Neural progenitor cell (in vitro differentiated cells): Measurements from ENCODE around the gene PBX2. TPM values are rescaled to one million over a fixed set of nuclear protein-coding genes. Genes with fewer than 3 reads are reported as not detected.

Source experiments
- DNase-seq: peaks from one replicate; pipeline ENCODE4 v3.0.0-alpha.2; 2016; ENCODE audit warnings: low spot score
- H2AFZ ChIP-seq: fragments of 200-600 bp; sonication (generic); replicated peaks from 2 replicates; pipeline ENCODE4 v1.6.1; 2016; ENCODE audit warnings: antibody characterized with exemption
- H3F3A ChIP-seq: fragments of 200-600 bp; sonication (generic); 2 replicates; pipeline ENCODE4 v1.6.1; 2016; ENCODE audit warnings: antibody characterized with exemption, low read depth
- H3K27ac ChIP-seq: fragments of 200-600 bp; sonication (generic); 2 replicates; pipeline ENCODE4 v1.5.1; 2016; ENCODE audit warnings: mild to moderate bottlenecking
- H3K27me3 ChIP-seq: fragments of 200-600 bp; sonication (generic); 2 replicates; pipeline ENCODE4 v1.6.1; 2016; ENCODE audit warnings: mild to moderate bottlenecking, moderate library complexity
- H3K36me3 ChIP-seq: fragments of 200-600 bp; sonication (generic); 2 replicates; pipeline ENCODE4 v1.5.1; 2016
- H3K4me1 ChIP-seq: fragments of 200-600 bp; sonication (generic); 2 replicates; pipeline ENCODE4 v1.6.1; 2016; ENCODE audit warnings: mixed run types
- H3K4me2 ChIP-seq: fragments of 200-600 bp; sonication (generic); 2 replicates; pipeline ENCODE4 v1.6.1; 2016
- H3K4me3 ChIP-seq: fragments of 200-600 bp; sonication (generic); 2 replicates; pipeline ENCODE4 v1.5.1; 2016
- H3K79me2 ChIP-seq: fragments of 200-600 bp; sonication (generic); 2 replicates; pipeline ENCODE4 v1.6.1; 2016; ENCODE audit warnings: low read depth
- H3K9ac ChIP-seq: fragments of 200-600 bp; sonication (generic); 2 replicates; pipeline ENCODE4 v1.6.1; 2016
- H3K9me3 ChIP-seq: fragments of 200-600 bp; sonication (generic); 2 replicates; pipeline ENCODE4 v1.5.1; 2016; ENCODE audit warnings: low read depth
- H4K20me1 ChIP-seq: fragments of 200-600 bp; sonication (generic); 2 replicates; pipeline ENCODE4 v1.6.1; 2016; ENCODE audit warnings: low read depth
- H3K27ac Mint-ChIP-seq: 3 replicates; pipeline ENCODE4 v1.8.0; 2021; ENCODE audit warnings: mixed read lengths
- H3K27me3 Mint-ChIP-seq: 2 replicates; pipeline ENCODE4 v1.8.0; 2022; ENCODE audit warnings: low read depth, mild to moderate bottlenecking, inconsistent platforms, moderate library complexity, mixed read lengths; ENCODE audit not compliant: insufficient read depth
- H3K36me3 Mint-ChIP-seq: 3 replicates; pipeline ENCODE4 v1.8.0; 2021; ENCODE audit warnings: mixed read lengths
- H3K4me1 Mint-ChIP-seq: 3 replicates; pipeline ENCODE4 v1.8.0; 2021; ENCODE audit warnings: mixed read lengths
- H3K4me3 Mint-ChIP-seq: 3 replicates; pipeline ENCODE4 v1.8.0; 2021; ENCODE audit warnings: mild to moderate bottlenecking, moderate library complexity, mixed read lengths
- H3K9me3 Mint-ChIP-seq: 3 replicates; pipeline ENCODE4 v1.8.0; 2020; ENCODE audit warnings: mixed read lengths
- EZH2 ChIP-seq: fragments of 200-600 bp; sonication (generic); IDR thresholded peaks from 2 replicates; pipeline ENCODE4 v1.6.1; 2017; ENCODE audit warnings: antibody characterized with exemption, mild to moderate bottlenecking, moderate library complexity
- EZH2phosphoT487 ChIP-seq: fragments of 200-600 bp; sonication (generic); IDR thresholded peaks from 2 replicates; pipeline ENCODE4 v1.6.1; 2017; ENCODE audit warnings: antibody characterized with exemption
- microRNA-seq: library from miRNA; unstranded; fragments of <30 nt; microRNA quantifications from one replicate; pipeline ENCODE4, GENCODE V29; 2016
- small RNA-seq: library from RNA; depleted of rRNA; stranded (forward); fragments of <200 nt; gene quantifications from one replicate; pipeline ENCODE3, GENCODE V24; 2015
- total RNA-seq: library from RNA; depleted of rRNA; stranded (reverse); fragments of >200 nt; gene quantifications from 2 replicates; pipeline ENCODE4 v1.2.3, GENCODE V29; 2015; ENCODE audit warnings: low replicate concordance
- TF ChIP-seq, protein P1 (sequence below): fragments of 200-600 bp; sonication (generic); IDR thresholded peaks from 2 replicates; pipeline ENCODE4 v1.5.1; 2017; ENCODE audit warnings: antibody characterized with exemption, mild to moderate bottlenecking

Gene PBX2
- total RNA-seq, 1 donor from 2014 or later: 53.3 TPM

DNA sequence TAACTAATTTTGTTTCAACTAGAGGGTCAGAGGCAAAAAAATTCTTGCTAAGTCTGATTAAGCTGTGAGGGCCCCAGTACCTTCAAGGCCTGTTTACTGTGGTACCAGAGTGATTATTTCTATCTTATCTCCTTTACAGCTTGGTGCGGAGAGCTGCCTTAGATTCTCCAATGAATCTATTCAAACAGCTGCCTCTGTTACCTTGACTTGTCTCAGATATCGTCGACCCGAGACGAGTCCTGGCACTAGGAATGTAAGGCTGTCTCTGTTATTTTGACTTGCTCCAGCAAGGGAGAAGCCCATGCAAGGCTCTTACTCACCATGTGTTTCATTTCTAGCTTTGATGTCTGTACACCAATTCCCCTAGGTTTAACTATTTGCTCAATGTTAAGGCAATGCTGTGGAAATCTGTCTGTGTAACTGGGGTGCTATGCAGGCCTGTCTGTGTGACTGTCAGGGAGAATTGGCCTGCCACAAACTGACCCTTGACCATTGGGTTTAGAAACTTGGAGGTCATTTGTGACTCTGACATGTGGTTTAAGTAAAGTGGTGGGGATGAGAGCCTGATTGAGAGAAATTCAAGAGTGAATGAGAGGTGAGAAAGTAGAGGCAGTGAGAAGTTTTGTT, 49.5 kb downstream of the PBX2 start:
- Histone ChIP-seq H3K4me1 (peaks cover 5% of the 10 kb centered on the region), H3K4me3 (no peak overlapping the region), H3K36me3 (no peaks in the 10 kb centered on the region), H3K79me2 (no peaks in the 10 kb centered on the region), H3F3A (no peaks in the 10 kb centered on the region), H2AFZ (no peak overlapping the region), H3K27ac (no peak overlapping the region), H3K4me2 (no peak overlapping the region), H3K9me3 (no peaks in the 10 kb centered on the region), H4K20me1 (no peaks in the 10 kb centered on the region), H3K27me3 (no peaks in the 10 kb centered on the region), H3K9ac (no peak overlapping the region)
- H3K27me3 Mint-ChIP-seq: peaks cover 6% of the 10 kb centered on the region
- no peak for DNase-seq
- no peak overlapping the region for H3K4me3 Mint-ChIP-seq
- no peaks in the 10 kb centered on the region for H3K9me3 Mint-ChIP-seq
- peaks cover 18% of the 10 kb centered on the region for H3K4me1 Mint-ChIP-seq
- TF ChIP-seq, protein P1, sequence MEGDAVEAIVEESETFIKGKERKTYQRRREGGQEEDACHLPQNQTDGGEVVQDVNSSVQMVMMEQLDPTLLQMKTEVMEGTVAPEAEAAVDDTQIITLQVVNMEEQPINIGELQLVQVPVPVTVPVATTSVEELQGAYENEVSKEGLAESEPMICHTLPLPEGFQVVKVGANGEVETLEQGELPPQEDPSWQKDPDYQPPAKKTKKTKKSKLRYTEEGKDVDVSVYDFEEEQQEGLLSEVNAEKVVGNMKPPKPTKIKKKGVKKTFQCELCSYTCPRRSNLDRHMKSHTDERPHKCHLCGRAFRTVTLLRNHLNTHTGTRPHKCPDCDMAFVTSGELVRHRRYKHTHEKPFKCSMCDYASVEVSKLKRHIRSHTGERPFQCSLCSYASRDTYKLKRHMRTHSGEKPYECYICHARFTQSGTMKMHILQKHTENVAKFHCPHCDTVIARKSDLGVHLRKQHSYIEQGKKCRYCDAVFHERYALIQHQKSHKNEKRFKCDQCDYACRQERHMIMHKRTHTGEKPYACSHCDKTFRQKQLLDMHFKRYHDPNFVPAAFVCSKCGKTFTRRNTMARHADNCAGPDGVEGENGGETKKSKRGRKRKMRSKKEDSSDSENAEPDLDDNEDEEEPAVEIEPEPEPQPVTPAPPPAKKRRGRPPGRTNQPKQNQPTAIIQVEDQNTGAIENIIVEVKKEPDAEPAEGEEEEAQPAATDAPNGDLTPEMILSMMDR: no peak
- TF ChIP-seq EZH2phosphoT487 (no peak), EZH2 (no peak)
- no peak overlapping the region for H3K27ac Mint-ChIP-seq
- no peaks in the 10 kb centered on the region for H3K36me3 Mint-ChIP-seq

GRCh38 chr6:32139590-32139989, 50.4 kb downstream of the PBX2 start:
- Mint-ChIP-seq H3K4me3 (no peak overlapping the region), H3K27ac (peak overlapping the region; percentile 68), H3K36me3 (no peaks in the 10 kb centered on the region), H3K27me3 (peaks cover 6% of the 10 kb centered on the region), H3K9me3 (no peaks in the 10 kb centered on the region), H3K4me1 (peaks cover 18% of the 10 kb centered on the region)
- Histone ChIP-seq H3K36me3 (no peaks in the 10 kb centered on the region), H3K9ac (no peak overlapping the region), H3K27me3 (peaks cover 4% of the 10 kb centered on the region), H3K9me3 (no peaks in the 10 kb centered on the region), H3K4me2 (no peak overlapping the region), H4K20me1 (no peaks in the 10 kb centered on the region), H3K27ac (no peak overlapping the region), H3K79me2 (no peaks in the 10 kb centered on the region), H3K4me1 (peaks cover 5% of the 10 kb centered on the region), H3K4me3 (no peak overlapping the region), H3F3A (no peaks in the 10 kb centered on the region), H2AFZ (no peak overlapping the region)
- DNase-seq: no peak
- TF ChIP-seq, protein P1: no peak
- no peak for TF ChIP-seq EZH2phosphoT487
- TF ChIP-seq EZH2: no peak

DNA sequence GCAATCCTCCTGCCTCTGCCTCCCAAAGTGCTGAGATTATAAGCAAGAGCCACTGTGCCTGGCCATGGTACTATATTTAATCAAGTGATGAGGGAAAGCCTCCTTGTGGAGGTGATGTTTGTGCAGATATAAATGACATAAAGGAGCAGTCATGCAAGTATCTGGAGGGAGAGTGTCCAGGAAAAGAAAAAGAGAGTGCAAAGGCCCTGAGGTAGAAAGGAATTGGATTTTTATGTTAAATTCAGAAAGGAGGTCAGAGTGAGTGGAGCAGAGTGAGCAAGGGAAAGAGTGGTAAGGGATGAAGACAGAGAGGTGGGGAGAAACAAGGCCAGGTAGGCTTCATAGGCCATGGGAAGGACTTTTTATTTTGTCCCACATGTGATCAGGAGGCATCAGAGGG, 52.5 kb downstream of the PBX2 start:
- DNase-seq: no peak
- Histone ChIP-seq H4K20me1 (no peaks in the 10 kb centered on the region), H3K27me3 (peaks cover 10% of the 10 kb centered on the region), H3K36me3 (no peaks in the 10 kb centered on the region), H3K9me3 (no peaks in the 10 kb centered on the region), H3K4me3 (no peak overlapping the region), H3K9ac (no peak overlapping the region), H3K4me1 (peaks cover 5% of the 10 kb centered on the region), H3K27ac (no peak overlapping the region), H3F3A (no peaks in the 10 kb centered on the region), H3K4me2 (no peak overlapping the region), H3K79me2 (no peaks in the 10 kb centered on the region), H2AFZ (no peak overlapping the region)
- Mint-ChIP-seq H3K4me3 (peak overlapping the region; percentile 1), H3K27ac (peak overlapping the region; percentile 88), H3K4me1 (peaks cover 18% of the 10 kb centered on the region), H3K9me3 (no peaks in the 10 kb centered on the region), H3K27me3 (peaks cover 7% of the 10 kb centered on the region), H3K36me3 (no peaks in the 10 kb centered on the region)
- TF ChIP-seq EZH2phosphoT487: no peak
- no peak for TF ChIP-seq EZH2
- TF ChIP-seq, protein P1: no peak

Small RNA genes within 50 kb of the gene (microRNA-seq; reads per million reads assigned to microRNA genes)
- 1.1 reads per million for gene MIR6721
- not detected for gene MIR6833

Small RNA genes within 50 kb of the gene (small RNA-seq; reads per million reads assigned to genes)
- gene AL662884.1 (not detected), gene MIR6833 (not detected)

Other genes starting within 250 kb of the PBX2 start
- gene CFB, start 244.1 kb downstream of the PBX2 start, total RNA-seq: 0.50 TPM in 1 of 2 replicates, not detected in the other
- 129 and 135 TPM in 2 replicates for gene NELFE, start 231.2 kb downstream of the PBX2 start, total RNA-seq
- gene SKIC2, start 231.0 kb downstream of the PBX2 start, total RNA-seq: 21.0 and 50.5 TPM in 2 replicates
- gene DXO, start 218.1 kb downstream of the PBX2 start, total RNA-seq: 10.2 and 23.0 TPM in 2 replicates
- 1.7 and 4.3 TPM in 2 replicates for gene C4A, start 208.1 kb downstream of the PBX2 start, total RNA-seq
- 0.30 and 1.5 TPM in 2 replicates for gene C4B, start 175.4 kb downstream of the PBX2 start, total RNA-seq
- gene CYP21A2, start 151.8 kb downstream of the PBX2 start, total RNA-seq: 0.09 TPM in 1 of 2 replicates, not detected in the other
- gene TNXB, start 80.9 kb downstream of the PBX2 start, total RNA-seq: 0.71 and 3.2 TPM in 2 replicates
- gene ATF6B, start 62.0 kb downstream of the PBX2 start, total RNA-seq: 19.4 and 41.8 TPM in 2 replicates
- 3.6 and 11.8 TPM in 2 replicates for gene FKBPL, start 59.9 kb downstream of the PBX2 start, total RNA-seq
- 0.40 TPM in 1 of 2 replicates, not detected in the other for gene PRRT1, start 38.3 kb downstream of the PBX2 start, total RNA-seq
- 18.6 and 38.2 TPM in 2 replicates for gene PPT2, start 36.1 kb downstream of the PBX2 start, total RNA-seq
- 3.8 and 16.1 TPM in 2 replicates for gene EGFL8, start 25.6 kb downstream of the PBX2 start, total RNA-seq
- 46.9 and 105 TPM in 2 replicates for gene AGPAT1, start 14.1 kb downstream of the PBX2 start, total RNA-seq
- gene RNF5, start 11.8 kb downstream of the PBX2 start, total RNA-seq: 129 and 169 TPM in 2 replicates
- 1.1 and 1.4 TPM in 2 replicates for gene AGER, start 5.9 kb downstream of the PBX2 start, total RNA-seq
- gene GPSM3, start 2.4 kb upstream of the PBX2 start, total RNA-seq: 3.4 and 4.5 TPM in 2 replicates
- 3.2 and 4.5 TPM in 2 replicates for gene NOTCH4, start 33.9 kb upstream of the PBX2 start, total RNA-seq
- not detected in 2 replicates for gene TSBP1, start 181.7 kb upstream of the PBX2 start, total RNA-seq
- not detected in 2 replicates for gene BTNL2, start 217.0 kb upstream of the PBX2 start, total RNA-seq
- gene HLA-DRA, start 249.7 kb upstream of the PBX2 start, total RNA-seq: 1.8 and 2.3 TPM in 2 replicates